HG03378 (cell line): ENCODE data around the gene RNF6.
"Not testable (repeated sequence)": the region's sequence is repeated elsewhere in the genome, so short reads cannot be mapped to it uniquely, and the experiment has no call there.

ENCODE experiments used
- ATAC-seq: cut with Tn5 transposase; IDR thresholded peaks from one replicate; pipeline ENCODE4 v1.9.1; 2021; ENCODE audit warnings: mild to moderate bottlenecking, moderate library complexity; ENCODE audit not compliant: unreplicated experiment

The RNF6 gene

DNA sequence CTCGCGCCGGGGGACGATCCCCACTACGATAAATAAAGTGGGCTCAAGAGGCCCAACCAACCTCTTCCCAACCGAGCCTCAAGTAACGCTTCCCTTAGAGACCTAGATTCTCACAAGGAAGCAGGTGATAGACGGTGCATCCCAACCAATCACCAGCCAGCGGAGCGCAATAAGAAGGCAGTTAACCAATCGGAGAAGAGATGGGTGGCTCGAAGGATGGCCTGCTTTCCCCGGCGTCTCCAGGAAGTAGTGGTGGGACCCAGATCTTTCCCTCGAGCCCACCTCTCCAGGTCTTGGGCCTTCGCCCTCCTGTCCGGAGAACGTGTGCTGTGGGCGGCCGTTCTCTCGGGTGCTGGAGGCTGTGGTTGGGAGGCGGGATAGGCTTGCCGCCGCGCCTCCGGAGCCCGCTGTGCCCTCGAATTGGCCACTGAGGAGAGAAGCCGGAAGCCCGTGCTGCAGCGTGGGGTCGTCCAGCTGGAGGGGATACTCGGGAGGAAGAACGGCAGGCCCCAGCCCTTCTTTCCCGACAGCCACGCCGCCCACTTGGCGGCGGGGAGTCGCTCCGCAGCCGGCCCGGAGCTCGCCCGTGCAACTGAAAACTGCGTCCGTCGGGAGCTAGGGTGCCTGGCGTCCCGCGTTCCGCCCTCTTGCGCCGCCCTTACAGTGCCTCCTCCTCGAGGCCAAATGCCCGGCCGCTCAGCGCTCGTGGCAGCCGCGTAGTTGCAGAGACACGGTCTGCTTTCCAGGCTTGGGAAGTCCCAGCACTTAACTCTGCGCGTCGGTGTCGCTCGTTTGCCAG lies at the start of gene RNF6:
Gene RNF6 (minus strand): TSS at position 594 of the 799 bp plus-strand sequence. CDS start 2,665 bp downstream, outside the sequence.
- peak; percentile 96 for ATAC-seq

DNA sequence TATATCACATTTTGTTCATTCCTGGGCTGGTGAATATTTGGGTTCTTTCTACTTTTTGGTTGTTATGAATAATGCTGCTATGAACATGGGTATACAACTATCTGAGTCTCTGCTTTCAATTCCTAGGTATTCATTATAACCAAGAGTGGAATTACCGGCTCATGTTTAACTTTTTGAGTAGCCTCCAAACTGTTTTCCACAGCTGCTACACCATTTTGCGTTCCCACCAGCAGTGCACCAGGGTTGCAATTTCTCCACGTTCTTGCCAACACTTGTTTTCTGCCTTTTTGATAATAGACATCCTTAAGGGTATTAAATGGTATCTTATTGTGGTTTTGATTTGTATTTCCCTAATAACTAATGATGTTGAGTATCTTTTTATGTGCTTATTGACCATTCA lies 48.6 kb upstream of the RNF6 start:
- ATAC-seq = no peak

DNA sequence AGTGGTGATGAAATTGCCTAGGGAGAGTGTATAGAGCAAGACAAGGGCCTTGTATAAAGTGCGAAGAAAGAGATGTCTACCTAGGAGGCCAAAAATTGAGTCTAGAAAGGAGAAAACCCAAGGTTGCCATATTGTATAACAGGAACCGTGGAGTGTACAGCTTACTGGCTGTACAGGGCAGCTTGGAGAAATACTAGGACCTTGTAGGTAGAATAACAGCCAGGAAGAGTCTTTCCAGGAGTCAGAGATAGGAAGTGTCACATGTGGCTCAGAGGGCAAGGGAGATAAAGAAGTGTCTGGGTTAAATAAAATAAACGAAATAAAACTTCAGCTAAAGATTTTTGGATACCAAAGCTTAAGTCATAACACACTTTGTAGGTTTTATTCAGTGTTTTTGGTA lies 44.2 kb upstream of the RNF6 start:
- ATAC-seq = no peak

DNA sequence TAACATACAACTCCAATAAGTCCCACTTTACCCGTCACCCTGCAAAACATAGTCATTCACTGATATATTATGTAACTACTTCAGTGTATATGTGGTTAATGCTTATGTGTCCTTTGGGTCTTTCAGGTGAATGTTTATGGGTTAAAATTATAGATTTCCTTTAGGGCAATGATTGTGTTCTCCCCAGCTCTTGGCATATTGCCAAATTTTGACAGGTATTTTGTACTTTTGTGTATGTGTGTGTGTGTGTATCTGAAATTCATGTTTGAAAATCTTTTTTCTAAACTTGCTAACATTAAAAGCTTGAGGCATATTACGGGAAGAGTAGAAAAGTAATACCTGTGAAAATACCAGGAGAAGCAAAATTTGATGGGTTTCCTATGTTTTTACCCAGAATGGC lies 40.0 kb upstream of the RNF6 start:
- no peak for ATAC-seq

DNA sequence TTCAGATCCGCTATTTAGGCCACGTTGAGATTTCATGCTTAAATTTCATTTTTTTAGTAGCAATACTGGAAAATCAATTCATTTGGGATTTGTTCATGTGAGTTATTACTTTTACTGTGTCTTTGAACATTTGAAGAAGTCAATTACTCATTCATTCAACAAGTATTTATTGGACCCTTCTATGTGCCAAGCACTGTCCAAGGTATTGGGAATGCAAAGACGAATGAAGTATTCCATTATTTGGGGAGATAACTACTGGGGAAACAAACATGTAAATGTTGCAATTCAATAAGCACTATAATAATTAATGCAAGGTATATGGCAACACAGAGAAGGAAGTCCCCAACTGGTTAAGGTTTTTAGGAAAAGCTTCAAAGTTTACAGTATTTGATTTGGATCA lies 37.5 kb upstream of the RNF6 start:
- ATAC-seq = no peak

DNA sequence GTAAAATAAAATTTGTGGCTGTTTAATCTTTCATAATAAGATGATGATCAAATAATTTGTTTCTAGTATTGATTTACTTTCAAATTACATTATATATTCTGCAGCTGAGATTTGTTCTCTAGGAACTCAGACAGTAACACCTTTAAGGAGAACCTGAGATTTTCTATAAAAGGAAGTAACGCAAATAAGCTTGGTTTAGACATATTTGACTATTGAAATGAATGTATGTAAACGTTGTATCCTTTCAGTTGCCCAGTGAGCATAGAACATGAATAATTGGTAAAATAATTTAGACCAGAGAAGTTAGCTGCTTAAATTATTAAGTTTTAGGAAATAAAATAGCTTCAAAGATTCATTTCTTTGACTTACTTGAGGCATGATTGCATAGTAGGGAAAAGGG lies 34.9 kb upstream of the RNF6 start:
- ATAC-seq = no peak

DNA sequence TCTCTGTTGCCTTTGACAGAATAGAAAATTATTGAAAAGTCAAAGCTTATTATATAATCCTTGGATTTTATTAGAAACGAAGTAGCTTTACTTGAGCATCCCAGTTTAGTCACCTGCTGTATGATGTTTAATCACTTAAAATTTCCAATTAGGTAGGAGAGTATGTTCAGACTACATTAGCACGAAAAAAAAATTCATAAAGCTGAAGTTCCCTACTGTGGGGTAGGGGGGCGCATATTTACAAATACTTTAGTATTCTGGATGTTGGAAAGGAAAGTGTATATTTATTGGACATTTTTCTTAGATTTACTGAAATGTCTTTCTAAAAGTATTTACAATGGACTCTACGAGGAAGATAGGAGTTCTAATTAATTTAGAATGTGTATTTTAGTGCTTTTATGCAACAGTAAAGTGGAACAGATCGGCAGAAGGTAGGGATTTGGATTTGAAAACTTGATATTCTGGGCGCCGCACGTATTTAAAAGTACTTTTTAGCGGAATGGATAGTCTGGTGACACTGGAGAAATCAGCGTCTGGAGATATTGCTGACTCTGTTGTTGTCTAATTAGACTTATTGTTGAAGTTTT lies 33.7 kb upstream of the RNF6 start:
- ATAC-seq = no peak

DNA sequence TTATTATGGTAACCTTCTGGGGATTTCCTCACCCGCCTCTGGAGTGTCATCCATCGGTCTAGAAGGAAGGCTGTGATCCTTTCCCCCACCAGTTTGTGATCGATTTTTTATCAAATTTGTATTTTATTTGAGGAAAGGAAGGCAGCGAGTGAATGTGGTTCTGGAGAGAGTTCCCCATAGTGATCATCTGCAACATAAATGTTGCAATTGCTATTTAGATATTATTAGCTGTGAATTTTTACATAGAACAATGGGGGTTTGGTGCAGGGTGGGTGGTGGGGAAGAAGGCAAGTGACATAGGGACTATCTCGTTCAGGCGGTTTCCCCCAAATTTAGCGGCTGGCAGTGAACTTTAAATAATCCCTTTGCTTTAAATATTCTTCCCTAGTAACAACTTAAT lies 33.0 kb upstream of the RNF6 start:
- ATAC-seq = peak; percentile 1

DNA sequence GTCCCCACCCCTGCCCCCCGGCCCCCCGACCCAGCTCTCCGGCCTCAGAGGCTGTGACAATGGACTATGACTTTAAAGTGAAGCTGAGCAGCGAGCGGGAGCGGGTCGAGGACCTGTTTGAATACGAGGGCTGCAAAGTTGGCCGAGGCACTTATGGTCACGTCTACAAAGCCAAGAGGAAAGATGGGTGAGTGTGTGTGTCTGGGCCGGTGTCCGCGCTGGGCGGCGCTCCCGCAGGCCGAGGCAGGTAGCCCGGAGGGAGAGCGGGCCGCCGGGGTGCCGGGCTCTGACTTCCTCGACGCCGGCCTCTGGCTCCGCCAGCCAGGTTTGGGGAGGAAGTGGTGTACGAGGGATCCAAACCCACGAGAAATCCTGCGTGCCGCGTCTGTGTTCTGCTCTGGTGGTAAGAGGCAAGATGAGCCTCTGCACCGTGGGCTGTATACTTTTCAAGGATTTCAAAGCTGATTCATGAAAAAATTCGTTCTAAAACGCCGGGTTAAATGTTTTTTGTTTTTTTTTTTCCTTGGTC lies 32.5 kb upstream of the RNF6 start:
- peak; percentile 17 for ATAC-seq

DNA sequence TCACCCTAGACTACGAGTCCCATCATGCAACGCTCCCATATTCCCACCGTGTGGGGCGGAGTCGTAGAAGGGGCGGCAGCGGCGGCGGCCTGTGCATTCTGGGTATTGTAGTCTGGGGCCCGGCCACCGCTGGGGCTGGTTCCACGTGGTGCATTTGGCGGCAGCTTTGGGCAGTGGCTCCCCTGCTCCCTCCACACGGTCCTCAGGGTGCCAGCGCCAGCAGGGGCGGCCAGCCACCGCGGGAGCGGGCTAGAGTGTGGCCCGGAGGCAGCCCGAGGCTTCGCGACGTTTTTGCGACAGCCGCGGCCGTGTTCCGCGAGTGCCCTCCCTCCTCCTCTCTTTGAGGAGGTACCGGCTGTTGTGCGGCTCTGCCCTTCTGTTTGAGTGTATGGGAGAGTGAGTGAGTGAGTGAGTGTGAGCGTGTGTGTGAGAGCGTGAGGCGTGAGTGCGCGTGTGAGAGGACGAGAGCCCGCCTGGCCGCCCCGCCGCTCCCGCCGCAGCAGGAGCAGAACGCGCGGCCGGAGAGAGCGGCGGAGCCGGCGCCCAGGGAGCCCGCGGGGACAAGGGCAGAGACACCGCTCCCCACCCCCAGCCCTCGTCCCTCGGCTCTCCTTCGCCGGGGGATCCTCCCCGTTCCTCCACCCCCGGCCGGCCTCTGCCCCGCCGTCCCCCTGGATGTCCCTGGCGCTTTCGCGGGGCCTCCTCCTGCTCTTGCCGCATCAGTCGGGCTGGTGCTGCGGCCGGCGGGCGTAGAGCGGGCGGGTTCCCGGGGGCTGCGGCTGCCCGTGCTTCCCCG lies 31.9 kb upstream of the RNF6 start, which contains the start of gene CDK8:
Gene CDK8 (plus strand): TSS at position 343 of the 796 bp plus-strand sequence. CDS start 513 bp downstream, outside the sequence.
- ATAC-seq = peak; percentile 88

DNA sequence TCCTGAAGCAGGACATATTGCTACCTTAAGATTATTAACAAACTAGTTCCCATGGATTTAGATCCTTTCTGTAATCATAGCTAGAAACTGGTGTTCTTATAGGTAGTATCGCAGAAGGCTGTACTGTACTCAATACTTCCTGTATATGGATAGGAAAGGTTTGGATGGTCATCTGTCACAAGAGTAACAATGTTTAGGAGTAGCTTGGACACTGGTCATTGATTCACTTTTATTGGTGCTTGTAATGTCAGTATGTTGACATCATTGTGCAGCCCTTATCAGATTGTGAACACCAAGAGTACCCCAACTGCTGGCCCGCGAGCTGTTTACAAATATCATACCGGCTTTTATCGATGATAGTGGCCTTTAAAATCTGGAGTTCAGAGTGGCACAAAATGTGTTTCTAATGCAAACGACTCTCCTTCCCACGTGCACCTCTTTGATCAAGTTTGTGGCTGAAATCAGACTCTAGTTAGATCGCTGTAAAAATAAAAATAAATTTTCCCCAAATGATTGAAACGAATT lies 31.2 kb upstream of the RNF6 start:
- ATAC-seq = no peak

DNA sequence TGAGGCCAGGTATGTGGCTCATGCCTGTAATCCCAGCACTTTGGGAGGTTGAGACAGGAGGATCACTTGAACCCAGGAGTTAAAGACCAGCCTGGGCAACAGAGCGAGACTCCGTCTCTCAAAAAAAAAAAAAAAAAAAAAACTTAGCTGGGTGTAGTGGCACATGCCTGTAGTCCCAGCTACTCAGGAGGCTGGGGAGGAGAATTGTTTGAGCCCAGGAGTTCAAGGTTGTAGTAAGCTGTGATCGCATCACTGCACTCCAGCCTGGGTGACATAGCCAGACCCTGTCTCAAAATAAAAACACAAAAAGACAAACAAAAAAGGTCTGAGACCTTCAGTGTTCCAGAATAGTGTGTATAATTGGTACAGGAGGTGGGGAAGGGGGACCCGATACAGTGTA lies 29.9 kb upstream of the RNF6 start:
- not testable (repeated sequence) for ATAC-seq

DNA sequence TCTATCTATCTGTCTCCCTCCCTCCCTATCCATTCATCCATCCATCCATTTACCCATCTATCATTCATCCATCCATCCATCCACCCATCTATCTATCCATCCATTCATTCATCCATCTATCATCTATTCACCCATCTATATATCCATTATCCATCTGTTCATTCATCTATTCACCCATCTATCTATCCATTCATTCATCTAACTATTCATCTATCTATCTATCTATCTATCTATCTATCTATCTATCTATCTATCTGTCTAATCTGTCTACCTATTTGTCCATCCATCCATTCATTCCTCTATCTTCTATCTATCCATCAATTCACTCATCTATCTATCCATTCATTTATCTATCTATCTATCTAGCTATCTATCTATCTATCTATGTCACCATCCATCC lies 27.4 kb upstream of the RNF6 start:
- no peak for ATAC-seq

DNA sequence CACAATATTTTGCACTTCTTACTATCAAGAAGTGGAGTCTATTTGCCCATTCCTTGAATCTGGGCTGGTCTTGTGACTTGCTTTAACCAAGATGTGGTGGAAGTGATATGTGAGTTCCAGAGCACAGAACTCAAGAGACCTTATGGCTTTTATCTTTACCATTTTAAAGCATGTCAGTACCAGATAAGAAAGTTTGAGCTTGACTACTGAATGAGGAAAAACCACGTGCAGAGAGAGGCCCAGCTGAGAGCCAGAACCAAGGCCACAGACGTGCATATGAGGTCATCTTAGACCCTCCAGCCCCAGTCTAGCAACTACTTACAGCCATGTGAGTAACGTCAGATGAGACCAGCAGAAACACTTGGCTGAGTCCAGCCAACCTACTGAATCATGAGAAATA lies 25.5 kb upstream of the RNF6 start:
- no peak for ATAC-seq

DNA sequence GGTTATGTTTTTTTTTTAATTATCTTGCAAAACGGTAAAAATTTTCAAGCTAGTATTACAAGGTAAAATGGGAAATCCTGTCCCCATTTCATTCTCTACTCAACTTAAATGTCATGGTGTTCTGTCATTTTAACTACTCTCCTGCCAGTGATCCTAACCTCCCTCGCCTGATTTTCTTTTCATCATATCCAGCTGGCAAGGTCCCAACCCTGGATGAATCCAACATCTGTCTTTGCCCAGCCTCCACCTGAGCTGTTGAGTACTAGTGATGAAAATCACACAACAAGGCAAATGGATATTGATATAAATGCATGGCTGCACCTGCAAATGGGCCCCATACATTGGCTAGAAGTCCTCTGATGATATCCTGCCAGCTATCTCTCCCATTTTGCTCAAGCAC lies 24.9 kb upstream of the RNF6 start:
- no peak for ATAC-seq

DNA sequence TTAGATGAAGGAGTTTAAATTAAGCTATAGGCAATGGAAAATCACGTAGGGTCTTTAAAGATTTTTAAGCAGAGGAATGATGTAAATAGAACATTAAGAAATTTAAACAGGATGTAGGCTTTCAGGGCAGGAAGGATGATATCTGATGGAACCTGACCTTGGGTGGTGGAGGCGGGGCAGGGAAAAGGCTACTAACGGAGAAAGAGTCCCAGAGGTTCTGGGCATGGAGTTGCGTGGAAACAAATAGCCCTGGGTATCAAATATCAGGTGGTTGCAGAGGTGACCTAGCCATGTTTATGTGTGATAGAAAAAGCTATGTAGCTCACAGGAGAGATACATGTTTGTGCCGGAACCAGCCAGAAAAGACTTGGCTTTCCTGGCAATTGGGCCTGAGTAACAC lies 24.0 kb upstream of the RNF6 start:
- no peak for ATAC-seq

DNA sequence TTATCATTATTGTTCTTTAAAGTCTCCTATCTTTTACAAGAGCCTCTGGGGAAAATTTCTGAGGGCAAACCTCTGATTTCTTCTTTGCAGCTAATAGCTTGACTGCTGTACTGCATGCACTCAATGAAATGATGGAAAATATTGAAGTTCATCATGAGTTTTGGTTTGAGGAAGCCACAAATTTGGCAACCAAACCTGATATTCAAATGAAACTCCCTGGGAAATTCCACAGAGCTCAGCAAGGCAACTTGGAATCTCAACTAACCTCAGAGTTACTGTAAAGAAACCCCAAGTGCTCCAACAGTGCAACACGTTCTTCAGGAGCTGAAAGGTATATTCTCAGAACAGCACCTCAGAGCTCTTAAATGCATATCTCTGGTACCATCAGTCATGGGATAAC lies 14.2 kb upstream of the RNF6 start:
- ATAC-seq = no peak

DNA sequence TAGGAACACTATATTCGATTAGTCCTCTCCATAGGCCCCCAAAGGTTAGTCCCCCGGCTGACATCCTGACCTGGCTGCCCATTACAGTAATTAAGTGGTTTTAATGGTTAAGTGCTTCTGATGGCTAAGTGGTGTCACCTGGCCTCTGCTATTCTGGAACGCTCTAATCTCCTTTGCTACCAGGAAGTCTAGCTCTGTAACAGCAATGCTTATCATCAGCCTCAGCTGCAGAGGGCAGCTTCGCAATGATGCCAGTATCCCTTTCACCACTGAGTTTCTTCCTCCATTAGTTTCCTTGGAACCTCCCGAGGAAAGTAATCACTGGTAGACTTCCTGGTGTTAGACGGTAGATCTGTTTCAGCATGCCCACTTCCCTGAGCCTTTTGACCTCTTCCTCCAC lies 8.6 kb upstream of the RNF6 start:
- ATAC-seq = no peak

DNA sequence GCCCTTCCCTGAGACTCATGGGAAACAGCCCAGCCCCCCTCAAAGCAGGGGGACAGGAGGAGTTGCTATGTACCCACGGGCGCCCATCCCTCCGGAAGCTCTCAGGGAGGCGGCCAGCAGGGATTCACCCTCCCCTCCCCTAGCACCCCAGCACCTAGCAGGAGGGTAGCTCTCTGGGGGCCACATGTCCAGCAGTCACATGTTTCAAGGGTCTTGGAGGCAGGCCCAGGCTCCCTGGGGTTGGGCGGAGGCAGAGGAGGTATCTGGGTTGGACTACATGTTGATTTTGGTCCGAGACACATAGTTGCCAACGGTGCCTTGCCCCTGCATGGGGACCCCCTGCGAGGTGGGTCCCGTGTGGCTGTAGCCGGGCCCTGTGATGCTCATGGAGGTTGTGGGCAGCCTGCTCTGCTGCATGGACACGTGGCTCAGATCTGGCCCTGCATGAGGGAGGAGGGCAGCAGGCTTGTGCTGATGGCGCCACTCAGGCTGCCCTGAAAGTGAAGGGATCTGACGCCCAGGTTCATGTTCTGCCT lies 7.0 kb upstream of the RNF6 start:
- no peak for ATAC-seq

DNA sequence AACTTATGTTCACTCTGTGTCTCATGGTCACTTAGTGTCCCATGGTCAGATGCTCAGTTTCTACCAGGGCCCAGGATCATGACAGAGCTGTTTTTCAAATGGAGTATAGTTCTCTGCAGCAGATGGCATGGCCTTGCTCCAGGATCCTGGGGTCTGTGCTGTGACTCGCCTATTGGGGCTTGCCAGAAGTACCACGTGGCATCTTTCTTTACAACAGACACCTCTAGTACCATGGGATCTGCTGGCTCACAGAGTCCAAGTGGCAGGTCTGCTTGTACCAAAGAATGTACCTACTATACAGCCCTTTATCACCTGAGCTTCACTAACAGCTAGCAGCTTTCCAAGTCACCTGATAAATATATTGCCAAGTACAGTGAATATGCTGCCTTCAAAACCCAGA lies 6.0 kb upstream of the RNF6 start:
- ATAC-seq = no peak
